ENCODE measurements around the gene DIS3L2.

DNA sequence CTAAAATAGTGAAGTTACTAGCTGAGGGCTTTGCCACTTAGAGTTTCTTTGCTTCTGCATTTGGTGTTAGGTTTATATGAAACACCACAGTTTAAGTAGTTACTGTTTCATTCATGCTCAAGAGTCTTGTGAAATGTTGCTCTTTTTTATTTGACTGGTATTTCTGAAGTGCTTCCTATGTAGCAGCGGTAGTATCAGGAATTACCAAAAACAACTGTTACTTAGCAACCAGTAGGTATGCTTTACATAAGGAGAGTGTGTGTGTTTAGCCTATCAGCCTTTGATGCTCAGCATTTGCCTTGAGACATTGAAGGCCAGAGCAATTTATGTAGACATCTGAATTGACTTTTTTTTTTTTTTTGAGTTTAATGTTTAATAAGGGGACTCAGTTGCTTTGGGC is 3.6 kb downstream of the DIS3L2 start:
- TF ChIP-seq RAD21 (IDR thresholded peaks at IDR 0.05 in 1 of 2, conservative IDR thresholded peaks at IDR 0.05 in 1 of 2; ENCODE audit: low read depth in 2 of 2, low read length in 2 of 2) (no peak), POLR2A (IDR thresholded peaks at IDR 0.05; ENCODE audit: control extremely low read depth in 1 of 2, low read depth in 2 of 2, low read length in 2 of 2) (no peak), SUZ12 (IDR thresholded peaks at IDR 0.05; ENCODE audit: low read length) (no peak), EZH2 (IDR thresholded peaks at IDR 0.05; ENCODE audit: low read depth, low read length, severe bottlenecking) (no peak), GABPA (IDR thresholded peaks at IDR 0.05; ENCODE audit: borderline replicate concordance, insufficient read depth, low read length) (no peak), POLR2AphosphoS5 (IDR thresholded peaks at IDR 0.05; ENCODE audit: low read depth, low read length) (no peak), CREB1 (IDR thresholded peaks at IDR 0.05) (no peak), TCF12 (IDR thresholded peaks at IDR 0.05; ENCODE audit: low read depth, low read length) (no peak), EGR1 (IDR thresholded peaks at IDR 0.05; ENCODE audit: borderline replicate concordance, low read depth, low read length) (no peak)
- TF ChIP-seq, protein P1, sequence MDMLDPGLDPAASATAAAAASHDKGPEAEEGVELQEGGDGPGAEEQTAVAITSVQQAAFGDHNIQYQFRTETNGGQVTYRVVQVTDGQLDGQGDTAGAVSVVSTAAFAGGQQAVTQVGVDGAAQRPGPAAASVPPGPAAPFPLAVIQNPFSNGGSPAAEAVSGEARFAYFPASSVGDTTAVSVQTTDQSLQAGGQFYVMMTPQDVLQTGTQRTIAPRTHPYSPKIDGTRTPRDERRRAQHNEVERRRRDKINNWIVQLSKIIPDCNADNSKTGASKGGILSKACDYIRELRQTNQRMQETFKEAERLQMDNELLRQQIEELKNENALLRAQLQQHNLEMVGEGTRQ (IDR thresholded peaks at IDR 0.05; ENCODE audit: low read length): no peak
- TF ChIP-seq, protein P2, sequence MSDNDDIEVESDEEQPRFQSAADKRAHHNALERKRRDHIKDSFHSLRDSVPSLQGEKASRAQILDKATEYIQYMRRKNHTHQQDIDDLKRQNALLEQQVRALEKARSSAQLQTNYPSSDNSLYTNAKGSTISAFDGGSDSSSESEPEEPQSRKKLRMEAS (IDR thresholded peaks at IDR 0.05): no peak
- TF ChIP-seq, protein P3, sequence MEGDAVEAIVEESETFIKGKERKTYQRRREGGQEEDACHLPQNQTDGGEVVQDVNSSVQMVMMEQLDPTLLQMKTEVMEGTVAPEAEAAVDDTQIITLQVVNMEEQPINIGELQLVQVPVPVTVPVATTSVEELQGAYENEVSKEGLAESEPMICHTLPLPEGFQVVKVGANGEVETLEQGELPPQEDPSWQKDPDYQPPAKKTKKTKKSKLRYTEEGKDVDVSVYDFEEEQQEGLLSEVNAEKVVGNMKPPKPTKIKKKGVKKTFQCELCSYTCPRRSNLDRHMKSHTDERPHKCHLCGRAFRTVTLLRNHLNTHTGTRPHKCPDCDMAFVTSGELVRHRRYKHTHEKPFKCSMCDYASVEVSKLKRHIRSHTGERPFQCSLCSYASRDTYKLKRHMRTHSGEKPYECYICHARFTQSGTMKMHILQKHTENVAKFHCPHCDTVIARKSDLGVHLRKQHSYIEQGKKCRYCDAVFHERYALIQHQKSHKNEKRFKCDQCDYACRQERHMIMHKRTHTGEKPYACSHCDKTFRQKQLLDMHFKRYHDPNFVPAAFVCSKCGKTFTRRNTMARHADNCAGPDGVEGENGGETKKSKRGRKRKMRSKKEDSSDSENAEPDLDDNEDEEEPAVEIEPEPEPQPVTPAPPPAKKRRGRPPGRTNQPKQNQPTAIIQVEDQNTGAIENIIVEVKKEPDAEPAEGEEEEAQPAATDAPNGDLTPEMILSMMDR (IDR thresholded peaks at IDR 0.05; ENCODE audit: control extremely low read depth in 1 of 3, insufficient read depth in 1 of 3, low read depth in 1 of 3, low read length in 3 of 3): no peak

Data from H1 (cell line).